B cell (primary cell): Measurements from ENCODE around the gene NKG7. TPM values are rescaled to one million over a fixed set of nuclear protein-coding genes. Genes with fewer than 3 reads are reported as not detected.

Source experiments
- polyA plus RNA-seq: library from polyadenylated mRNA; depleted of rRNA; stranded (reverse); fragments of >200 nt; gene quantifications from 2 replicates; pipeline ENCODE4 v1.2.3, GENCODE V29; 2012
- total RNA-seq, 2 donors: library from RNA; stranded (reverse); fragments of 120-200 nt in 1 of 2; gene quantifications; 1 replicate in 1 of 2; 2 replicates in 1 of 2; pipeline versions ENCODE4 v1.2.3 to v1.2.4, GENCODE V29; 2013 to 2022

Gene NKG7
- total and polyA plus RNA-seq, 2 donors (not counting 1 experiment from before 2014, with no cell fraction given): 1.9 to 6.6 TPM

Other genes with a start within 250 kb of the NKG7 start
- not detected in 2 replicates for gene SIGLEC9, start 247.7 kb downstream of the NKG7 start, total RNA-seq
- 0.32 and 0.72 TPM in 2 replicates for gene SIGLEC9, start 247.7 kb downstream of the NKG7 start, polyA plus RNA-seq
- not detected in 2 replicates for gene SIGLEC7, start 230.4 kb downstream of the NKG7 start, total RNA-seq
- gene SIGLEC7, start 230.4 kb downstream of the NKG7 start, polyA plus RNA-seq: 0.37 and 0.52 TPM in 2 replicates
- gene CD33, start 147.6 kb downstream of the NKG7 start, total RNA-seq: 0.49 TPM in 1 of 2 replicates, not detected in the other
- gene CD33, start 147.6 kb downstream of the NKG7 start, polyA plus RNA-seq: 0.78 and 1.3 TPM in 2 replicates
- gene SIGLECL1, start 121.6 kb downstream of the NKG7 start, total RNA-seq: not detected in 2 replicates
- not detected in 2 replicates for gene SIGLECL1, start 121.6 kb downstream of the NKG7 start, polyA plus RNA-seq
- not detected in 2 replicates for gene IGLON5, start 61.0 kb downstream of the NKG7 start, total RNA-seq
- not detected in 2 replicates for gene IGLON5, start 61.0 kb downstream of the NKG7 start, polyA plus RNA-seq
- gene VSIG10L, start 30.5 kb downstream of the NKG7 start, total RNA-seq: 1.7 and 1.8 TPM in 2 replicates
- gene VSIG10L, start 30.5 kb downstream of the NKG7 start, polyA plus RNA-seq: 1.3 and 1.4 TPM in 2 replicates
- 33.3 and 38.6 TPM in 2 replicates for gene ETFB, start 6.3 kb downstream of the NKG7 start, total RNA-seq
- gene ETFB, start 6.3 kb downstream of the NKG7 start, polyA plus RNA-seq: 72.4 and 76.5 TPM in 2 replicates
- 0.87 and 1.9 TPM in 2 replicates for gene CLDND2, start 3.7 kb downstream of the NKG7 start, total RNA-seq
- gene CLDND2, start 3.7 kb downstream of the NKG7 start, polyA plus RNA-seq: 0.14 TPM in 1 of 2 replicates, not detected in the other
- gene LIM2, start 15.3 kb upstream of the NKG7 start, total RNA-seq: not detected in 2 replicates
- gene LIM2, start 15.3 kb upstream of the NKG7 start, polyA plus RNA-seq: not detected in 2 replicates
- not detected in 2 replicates for gene C19orf84, start 17.9 kb upstream of the NKG7 start, total RNA-seq
- gene C19orf84, start 17.9 kb upstream of the NKG7 start, polyA plus RNA-seq: not detected in 2 replicates
- gene SIGLEC10, start 45.0 kb upstream of the NKG7 start, total RNA-seq: 49.1 and 49.4 TPM in 2 replicates
- gene SIGLEC10, start 45.0 kb upstream of the NKG7 start, polyA plus RNA-seq: 75.4 and 87.6 TPM in 2 replicates
- gene SIGLEC8, start 85.8 kb upstream of the NKG7 start, total RNA-seq: not detected in 2 replicates
- not detected in 2 replicates for gene SIGLEC8, start 85.8 kb upstream of the NKG7 start, polyA plus RNA-seq
- gene CEACAM18, start 105.9 kb upstream of the NKG7 start, total RNA-seq: not detected in 2 replicates
- not detected in 2 replicates for gene CEACAM18, start 105.9 kb upstream of the NKG7 start, polyA plus RNA-seq
- gene SIGLEC12, start 129.1 kb upstream of the NKG7 start, total RNA-seq: not detected in 2 replicates
- gene SIGLEC12, start 129.1 kb upstream of the NKG7 start, polyA plus RNA-seq: 0.12 and 0.24 TPM in 2 replicates
- 21.2 and 28.9 TPM in 2 replicates for gene SIGLEC6, start 159.0 kb upstream of the NKG7 start, total RNA-seq
- 12.3 and 35.4 TPM in 2 replicates for gene SIGLEC6, start 159.0 kb upstream of the NKG7 start, polyA plus RNA-seq
- 31.3 and 33.0 TPM in 2 replicates for gene ZNF175, start 198.6 kb upstream of the NKG7 start, total RNA-seq
- 3.2 and 4.6 TPM in 2 replicates for gene ZNF175, start 198.6 kb upstream of the NKG7 start, polyA plus RNA-seq